ENCODE measurements around the gene LRMDA. TPM values are rescaled to one million over a fixed set of nuclear protein-coding genes. Genes with fewer than 3 reads are reported as not detected.

The LRMDA gene
- total and polyA plus RNA-seq, 2 of the 13 experiments (the other 11 are each of a cell fraction or from before 2014, with no cell fraction given): 13.4 to 22.0 TPM

DNA sequence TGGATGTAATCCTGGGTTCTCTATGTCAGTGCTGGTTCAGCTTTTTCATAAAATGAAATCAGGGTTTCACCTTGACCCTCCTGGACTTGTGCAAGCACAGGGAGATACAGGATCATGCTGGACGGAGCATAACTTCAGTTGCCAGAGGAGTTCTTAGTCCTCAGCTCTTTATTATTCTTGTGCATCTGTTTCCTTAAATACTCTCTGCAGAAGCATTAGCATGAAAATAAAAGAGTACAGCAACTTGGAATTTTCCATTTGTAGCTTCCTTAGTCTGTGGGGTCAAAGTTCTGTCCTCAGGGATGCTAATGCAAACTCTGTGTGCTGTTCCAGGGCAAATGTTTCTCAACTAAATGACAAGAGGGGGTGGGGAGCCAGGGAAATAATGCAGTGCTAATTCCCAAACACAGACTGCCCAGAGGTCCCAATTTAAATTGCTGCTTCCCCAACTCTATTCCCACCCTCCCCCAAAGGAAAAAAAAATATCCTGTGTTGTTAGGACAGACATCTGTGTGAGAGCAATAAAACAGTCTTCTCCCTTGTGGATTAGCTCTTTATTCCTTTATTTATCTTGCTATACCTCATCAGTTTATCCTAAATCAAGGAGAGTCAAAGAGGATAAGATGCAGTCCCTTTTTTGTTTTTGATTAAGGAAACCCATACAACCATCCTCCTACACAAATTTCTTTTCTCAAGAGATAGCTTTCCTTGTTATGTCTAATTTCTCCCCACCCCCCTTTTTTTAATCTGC, 905.0 kb downstream of the LRMDA start (continued):
- TF ChIP-seq, protein P1, sequence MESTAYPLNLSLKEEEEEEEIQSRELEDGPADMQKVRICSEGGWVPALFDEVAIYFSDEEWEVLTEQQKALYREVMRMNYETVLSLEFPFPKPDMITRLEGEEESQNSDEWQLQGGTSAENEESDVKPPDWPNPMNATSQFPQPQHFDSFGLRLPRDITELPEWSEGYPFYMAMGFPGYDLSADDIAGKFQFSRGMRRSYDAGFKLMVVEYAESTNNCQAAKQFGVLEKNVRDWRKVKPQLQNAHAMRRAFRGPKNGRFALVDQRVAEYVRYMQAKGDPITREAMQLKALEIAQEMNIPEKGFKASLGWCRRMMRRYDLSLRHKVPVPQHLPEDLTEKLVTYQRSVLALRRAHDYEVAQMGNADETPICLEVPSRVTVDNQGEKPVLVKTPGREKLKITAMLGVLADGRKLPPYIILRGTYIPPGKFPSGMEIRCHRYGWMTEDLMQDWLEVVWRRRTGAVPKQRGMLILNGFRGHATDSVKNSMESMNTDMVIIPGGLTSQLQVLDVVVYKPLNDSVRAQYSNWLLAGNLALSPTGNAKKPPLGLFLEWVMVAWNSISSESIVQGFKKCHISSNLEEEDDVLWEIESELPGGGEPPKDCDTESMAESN (CRISPR knock-in tag; conservative IDR thresholded peaks at IDR 0.05): no peak
- TF ChIP-seq REL (CRISPR knock-in tag; conservative IDR thresholded peaks at IDR 0.05) (no peak), ZNF460 (CRISPR knock-in tag; IDR thresholded peaks at IDR 0.05; ENCODE audit: borderline replicate concordance) (no peak), SAP130 (CRISPR knock-in tag; IDR thresholded peaks at IDR 0.05; ENCODE audit: low read depth) (no peak; the same call in 1 of the 2 replicates), THAP9 (CRISPR knock-in tag; IDR thresholded peaks at IDR 0.05; ENCODE audit: borderline replicate concordance) (no peak), ZBTB44 (CRISPR knock-in tag; IDR thresholded peaks at IDR 0.05) (no peak), ZNF746 (CRISPR knock-in tag; IDR thresholded peaks at IDR 0.05) (no peak), GABPB1 (CRISPR knock-in tag; IDR thresholded peaks at IDR 0.05) (no peak), ZBTB39 (CRISPR knock-in tag; IDR thresholded peaks at IDR 0.05) (no peak), ZNF143 (CRISPR knock-in tag; IDR thresholded peaks at IDR 0.05) (no peak), ZNF713 (CRISPR knock-in tag; IDR thresholded peaks at IDR 0.05) (no peak), FOSL1 (CRISPR knock-in tag; IDR thresholded peaks at IDR 0.05; ENCODE audit: borderline replicate concordance) (no peak), GLI4 (CRISPR knock-in tag; IDR thresholded peaks at IDR 0.05; ENCODE audit: borderline replicate concordance) (no peak), ZKSCAN8 (CRISPR knock-in tag; IDR thresholded peaks at IDR 0.05; ENCODE audit: borderline replicate concordance) (no peak)
- TF ChIP-seq, protein P2, sequence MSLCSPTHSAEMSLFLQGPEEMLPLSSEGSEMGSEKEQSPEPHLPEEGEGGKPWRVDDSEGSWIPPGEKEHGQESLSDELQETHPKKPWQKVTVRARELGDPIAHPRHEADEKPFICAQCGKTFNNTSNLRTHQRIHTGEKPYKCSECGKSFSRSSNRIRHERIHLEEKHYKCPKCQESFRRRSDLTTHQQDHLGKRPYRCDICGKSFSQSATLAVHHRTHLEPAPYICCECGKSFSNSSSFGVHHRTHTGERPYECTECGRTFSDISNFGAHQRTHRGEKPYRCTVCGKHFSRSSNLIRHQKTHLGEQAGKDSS (CRISPR knock-in tag; IDR thresholded peaks at IDR 0.05; ENCODE audit: borderline replicate concordance, low read depth): no peak
- TF ChIP-seq, protein P3, sequence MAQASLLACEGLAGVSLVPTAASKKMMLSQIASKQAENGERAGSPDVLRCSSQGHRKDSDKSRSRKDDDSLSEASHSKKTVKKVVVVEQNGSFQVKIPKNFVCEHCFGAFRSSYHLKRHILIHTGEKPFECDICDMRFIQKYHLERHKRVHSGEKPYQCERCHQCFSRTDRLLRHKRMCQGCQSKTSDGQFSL (CRISPR knock-in tag; IDR thresholded peaks at IDR 0.05): no peak

Data from HepG2 (cell line).